Measurements from ENCODE around the gene ADGRB3.

Gene ADGRB3

DNA sequence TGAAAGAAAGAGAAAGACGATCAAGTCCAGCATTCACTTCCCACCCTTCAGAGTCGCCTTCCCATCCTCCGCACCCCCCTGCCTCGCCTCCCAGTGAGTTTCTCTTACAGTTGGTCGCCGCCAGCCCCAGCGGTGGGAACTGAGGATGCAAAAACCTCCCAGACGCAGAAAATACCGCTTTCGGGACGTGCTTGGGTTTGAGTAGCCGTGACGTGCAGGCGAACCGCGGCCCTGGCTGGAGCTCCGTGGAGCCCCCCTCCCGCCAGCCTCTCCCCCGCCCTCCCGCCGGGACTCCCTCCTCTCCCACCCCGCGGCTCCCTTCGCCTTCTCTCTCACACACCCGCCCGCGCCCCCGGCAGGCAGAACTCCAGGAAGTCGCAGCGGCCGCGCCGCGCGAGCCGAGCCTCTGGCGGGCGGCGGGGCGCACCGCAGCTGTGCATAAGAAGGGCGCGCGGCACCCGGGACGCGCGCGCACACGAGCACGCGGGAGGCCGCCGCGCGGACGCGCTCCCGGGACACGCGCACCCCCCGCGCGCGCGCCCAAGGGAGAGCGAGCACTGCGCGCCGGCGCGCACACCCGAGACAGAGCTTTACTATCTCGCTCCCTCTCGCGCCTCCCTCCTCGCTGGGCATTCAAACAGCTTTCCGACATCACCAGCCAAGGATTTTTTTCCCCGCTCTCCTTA, at the start of gene ADGRB3:
ADGRB3 (plus strand) TSS at position 557 of the 686 bp plus-strand sequence. CDS start 3,394 bp downstream, outside the sequence.
- DNase-seq = peak; percentile 67

DNA sequence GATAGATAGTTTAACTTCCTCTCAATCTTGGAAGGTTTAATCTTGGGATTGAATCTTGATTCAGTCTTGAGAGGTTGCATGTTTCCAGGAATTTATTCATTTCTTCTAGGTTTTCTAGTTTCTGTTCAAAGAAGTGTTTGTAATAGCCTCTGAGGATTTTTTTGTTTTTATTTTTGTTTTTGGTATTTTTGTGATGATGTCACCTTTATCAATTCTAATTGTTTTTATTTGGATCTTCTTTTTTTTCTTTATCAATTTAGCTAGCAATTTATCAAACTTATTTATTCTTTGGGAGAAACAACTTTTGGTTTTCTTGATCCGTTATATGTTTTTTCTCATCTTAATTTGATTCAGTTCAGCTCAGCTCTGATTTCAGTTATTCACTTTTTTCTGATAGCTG, 41.5 kb upstream of the ADGRB3 start:
- no peak for DNase-seq

DNA sequence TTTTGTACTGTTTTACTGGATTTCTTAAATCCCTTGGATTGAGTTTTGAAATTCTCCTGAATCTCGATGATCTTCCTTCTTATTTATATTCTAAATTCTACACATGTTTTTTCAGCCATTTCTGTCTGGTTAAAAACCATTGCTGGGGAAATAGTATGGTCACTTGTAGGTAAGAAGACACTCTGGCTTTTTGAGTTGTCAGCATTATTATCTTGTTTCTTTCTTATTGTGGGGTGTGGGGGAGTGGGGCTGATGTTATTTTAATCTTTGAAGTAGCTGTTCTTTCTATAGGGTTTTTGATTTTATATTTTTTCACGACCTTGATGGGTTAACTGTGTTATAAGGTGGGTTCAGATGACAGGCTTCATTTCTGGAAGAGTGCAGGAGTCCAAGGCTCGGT, 37.4 kb upstream of the ADGRB3 start:
- DNase-seq = no peak

DNA sequence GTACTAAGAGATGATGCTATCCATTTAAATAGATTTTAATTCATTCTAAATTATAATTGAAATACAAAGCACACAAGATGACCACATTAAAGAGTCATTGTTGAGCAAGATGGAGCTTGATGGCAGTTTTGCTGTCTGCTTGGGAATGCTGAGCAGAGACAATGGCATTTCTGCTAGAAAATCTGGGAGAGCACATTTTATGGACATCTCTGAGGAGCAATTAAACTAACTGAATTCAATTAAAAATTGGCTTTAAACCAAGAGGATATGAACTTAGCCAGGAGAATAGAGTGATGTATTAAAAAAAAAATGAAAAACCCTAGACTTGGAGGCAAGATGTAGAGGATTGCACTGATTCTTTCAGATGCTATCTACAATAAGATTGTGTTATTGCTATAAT, 19.1 kb upstream of the ADGRB3 start:
- DNase-seq = no peak

DNA sequence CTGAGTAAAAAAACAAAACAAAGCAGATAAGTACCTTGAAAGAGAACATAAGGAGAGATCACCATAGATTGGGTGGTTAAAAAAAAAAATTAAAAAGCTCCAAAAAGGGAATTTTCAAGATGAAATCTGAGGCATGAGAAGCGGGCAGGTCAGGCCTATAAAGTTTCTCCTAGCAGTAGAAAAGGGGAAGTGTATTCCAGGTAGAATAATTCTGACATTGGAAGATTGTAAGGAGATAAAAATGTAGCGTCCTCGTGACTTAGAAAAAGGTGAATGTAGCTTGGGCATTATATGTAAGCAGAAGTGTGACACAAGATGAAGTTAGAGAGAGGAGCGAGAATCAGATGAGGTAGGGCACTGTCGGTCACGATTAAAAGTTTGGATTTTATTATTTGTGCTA, 9.1 kb upstream of the ADGRB3 start:
- no peak for DNase-seq

DNA sequence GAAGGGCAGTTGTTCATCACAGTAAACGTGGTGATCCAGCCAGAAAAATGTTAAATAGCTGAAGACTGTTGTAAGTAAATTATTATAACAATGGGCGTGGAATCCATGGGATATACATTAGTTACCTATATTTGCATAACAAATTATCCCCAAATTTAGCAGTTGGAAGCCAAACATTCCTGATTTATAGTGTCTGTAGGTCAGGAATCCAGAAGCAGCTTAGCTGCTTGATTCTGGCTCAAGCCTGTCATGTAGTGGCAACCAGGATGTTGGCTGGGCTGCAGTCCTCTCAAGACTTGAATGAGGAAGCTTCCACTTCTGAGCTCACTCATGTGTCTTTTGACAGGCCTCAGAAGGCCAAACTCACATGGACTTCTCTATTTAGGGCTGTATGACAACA, 6.9 kb upstream of the ADGRB3 start:
- DNase-seq = no peak

DNA sequence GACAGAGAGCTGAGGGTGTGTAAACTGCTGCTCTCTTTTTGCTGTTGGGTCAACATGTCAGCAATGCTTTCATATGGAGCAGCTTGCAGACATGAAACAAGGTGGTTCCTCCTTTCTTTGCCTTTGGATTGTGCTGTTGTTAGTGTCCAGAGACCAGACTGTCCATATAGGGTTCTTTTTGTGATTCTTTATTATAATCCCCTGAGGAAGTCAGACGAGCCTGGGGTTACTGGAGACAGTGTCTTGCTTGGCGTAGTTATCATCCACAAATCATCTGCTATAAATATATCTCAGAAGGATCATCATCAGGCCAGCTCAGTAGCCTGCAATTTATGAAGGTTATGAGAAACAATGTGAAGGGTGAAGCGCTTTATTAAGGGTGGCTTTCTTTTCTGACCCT, 2.3 kb upstream of the ADGRB3 start:
- no peak for DNase-seq

DNA sequence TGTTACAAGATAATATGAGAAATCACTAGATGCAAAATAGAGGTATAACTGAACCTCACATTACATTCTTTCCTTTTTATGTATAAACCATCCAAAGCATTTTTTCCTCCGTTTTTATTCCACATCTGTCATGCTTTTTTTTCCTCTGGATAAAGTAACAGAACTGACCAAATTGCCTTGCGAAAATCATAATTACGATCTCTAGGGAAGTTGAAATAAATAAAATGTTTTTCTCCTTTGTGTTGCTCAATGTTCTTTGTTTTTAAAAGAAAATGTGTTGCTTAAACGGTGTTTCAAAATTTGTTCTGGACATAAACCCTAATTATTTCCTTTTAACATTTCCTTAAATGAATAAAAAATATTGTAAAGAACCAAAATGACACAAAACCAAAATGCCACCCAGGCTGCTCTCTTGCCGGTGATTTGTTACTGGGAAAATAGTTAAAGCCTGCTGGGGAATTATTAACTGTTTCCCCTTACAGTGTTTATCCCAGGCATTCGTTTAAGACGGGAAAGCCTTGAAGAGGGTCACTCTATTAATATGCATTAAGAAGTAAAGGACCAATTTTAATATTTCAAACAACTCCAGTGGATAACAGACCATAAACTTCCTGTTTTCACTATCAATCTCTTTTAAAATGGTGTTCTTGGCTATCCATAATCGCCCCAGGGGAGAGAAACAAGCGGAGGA, 1.7 kb upstream of the ADGRB3 start:
- no peak for DNase-seq

DNA sequence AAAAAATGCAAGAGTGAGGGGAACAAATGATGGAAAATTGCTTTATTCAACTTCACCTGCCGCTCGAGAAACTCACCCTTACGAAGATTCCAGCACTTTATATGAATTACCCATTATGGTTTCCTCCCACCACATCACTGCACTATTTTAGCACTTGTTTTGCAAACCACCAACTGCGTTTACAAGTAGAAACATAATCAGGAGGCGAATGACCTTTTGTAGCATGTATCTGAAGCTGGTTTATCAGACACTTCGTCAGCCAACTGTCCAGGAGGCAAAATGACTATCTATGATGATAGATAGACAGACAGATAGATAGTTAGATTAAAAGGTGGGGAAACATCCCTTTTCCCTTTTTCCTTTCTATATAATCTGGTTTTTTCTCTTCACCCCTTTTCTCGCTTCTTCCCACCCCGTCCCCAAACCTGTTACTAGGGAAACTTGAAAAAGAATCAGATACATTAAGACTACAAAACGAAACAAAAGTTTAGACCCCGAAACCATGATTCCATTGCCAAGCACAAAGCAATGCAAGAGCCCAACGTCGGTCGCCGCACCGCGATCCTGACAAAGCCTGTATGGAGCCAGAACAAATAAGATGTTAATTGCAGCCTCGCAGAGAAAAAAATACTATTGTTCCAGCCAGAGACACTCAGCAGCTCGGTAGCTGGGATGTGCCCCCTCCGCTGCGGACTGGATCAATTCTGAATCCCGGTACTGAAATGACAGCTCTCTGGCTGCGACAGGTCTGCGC, 933 bp upstream of the ADGRB3 start:
- DNase-seq = no peak

DNA sequence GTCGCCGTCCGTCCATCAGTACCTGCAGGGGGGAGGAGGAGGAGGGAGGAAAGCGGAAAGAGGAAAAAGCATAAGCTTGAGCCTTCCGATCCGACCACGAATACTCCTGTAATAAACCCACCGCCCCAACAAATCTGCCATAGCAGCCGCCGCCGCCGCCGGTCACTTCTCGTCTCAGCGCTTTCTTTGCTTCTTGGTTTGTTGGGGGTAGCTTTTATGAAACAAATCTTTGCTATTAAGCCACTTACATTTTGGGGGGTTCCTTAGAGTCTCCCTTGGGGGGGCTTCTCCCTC, 277 bp downstream of the ADGRB3 start:
- no peak for DNase-seq

DNA sequence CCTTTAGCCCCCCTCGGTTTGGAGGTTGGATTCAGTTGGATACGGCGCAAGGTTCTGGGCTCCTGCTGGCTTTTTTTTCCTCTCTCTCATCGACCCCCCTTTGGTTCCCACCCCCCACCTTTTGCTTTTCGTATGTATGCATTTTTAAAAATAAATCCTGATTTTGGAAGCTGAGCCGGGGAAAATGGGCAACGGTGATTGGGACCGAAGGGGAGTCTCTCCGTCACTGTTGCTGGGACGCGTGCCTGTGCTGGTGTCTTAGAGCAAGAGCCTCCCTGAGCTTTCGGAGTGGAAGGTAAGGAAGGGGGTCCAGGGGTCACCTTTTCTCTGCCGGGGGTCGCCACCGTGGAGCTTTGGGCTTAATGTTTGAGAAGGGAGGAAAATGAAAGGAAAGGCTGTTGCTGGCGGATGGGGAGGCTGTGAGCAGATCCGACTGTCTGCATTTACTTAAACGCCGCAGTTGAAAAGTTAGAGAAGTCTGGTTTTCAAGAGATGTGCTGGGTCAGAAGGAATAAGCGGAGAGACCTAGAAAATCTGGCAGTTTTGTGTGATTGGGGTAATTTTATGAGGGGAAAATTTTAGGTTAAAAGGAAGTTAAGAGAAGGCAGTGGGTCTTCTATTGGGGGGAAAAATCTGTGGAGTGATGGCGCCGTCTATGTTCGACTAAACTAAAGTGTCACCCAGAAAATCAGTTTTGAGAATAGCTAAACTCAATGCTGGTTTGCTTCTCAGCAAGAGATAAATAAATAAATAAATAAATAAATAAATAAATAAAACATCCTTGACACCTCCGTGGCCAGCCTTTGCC, 828 bp downstream of the ADGRB3 start:
- no peak for DNase-seq

DNA sequence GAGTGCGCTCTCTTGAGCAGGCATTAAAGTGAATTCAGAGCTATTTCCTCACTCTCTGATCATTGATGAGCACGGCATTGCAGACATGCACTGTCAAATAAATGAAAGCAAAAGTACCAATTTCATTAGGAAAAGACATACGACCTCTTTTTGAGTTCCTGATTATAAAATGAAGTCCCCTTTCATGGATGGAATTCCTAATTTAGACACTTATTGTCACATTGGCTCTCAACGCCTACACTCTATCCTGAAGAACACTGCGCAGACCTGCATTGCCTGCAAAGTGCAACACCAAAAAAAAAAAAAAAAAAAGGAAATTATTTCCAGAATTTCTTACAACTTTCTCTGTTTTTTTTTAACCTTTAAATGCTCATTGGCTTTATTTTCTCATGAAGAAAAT, 1.6 kb downstream of the ADGRB3 start:
- DNase-seq = no peak

DNA sequence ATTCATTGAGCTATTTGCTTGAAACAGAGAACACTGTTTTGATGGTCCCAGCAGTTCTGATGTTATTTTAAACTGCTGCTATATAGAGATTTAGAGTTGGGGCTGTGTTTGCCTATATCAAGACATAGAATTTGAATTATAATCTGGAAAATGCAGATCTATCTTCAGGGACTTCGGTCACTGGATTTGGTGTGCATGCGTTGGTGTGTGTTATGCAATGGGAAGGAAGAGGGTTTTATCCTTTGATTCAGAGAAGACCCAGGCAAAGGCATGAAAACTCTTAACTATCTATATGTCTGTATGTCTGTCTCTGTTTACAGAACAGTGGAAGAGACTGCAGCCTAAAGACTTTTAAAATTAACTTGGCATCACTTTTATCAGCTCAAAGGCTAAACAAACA, 2.0 kb downstream of the ADGRB3 start:
- no peak for DNase-seq

DNA sequence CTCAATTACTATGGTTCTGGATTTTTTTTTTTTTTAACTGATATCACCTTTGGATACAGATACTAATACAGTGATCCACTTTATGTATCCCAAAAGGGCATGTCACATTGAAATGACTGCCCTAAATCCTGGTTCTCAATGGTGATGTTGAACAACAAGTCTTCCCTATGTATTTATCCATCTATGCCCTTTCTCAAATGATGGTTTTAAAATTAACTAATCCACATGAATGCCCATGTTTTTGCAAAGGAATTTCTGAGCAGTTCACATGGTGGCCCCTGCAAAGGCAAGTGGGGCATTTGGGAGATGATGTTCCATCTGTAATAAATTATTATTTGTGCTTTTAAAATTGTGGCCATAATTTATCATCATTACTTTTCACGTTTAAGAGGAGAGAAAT, 2.7 kb downstream of the ADGRB3 start:
- no peak for DNase-seq

DNA sequence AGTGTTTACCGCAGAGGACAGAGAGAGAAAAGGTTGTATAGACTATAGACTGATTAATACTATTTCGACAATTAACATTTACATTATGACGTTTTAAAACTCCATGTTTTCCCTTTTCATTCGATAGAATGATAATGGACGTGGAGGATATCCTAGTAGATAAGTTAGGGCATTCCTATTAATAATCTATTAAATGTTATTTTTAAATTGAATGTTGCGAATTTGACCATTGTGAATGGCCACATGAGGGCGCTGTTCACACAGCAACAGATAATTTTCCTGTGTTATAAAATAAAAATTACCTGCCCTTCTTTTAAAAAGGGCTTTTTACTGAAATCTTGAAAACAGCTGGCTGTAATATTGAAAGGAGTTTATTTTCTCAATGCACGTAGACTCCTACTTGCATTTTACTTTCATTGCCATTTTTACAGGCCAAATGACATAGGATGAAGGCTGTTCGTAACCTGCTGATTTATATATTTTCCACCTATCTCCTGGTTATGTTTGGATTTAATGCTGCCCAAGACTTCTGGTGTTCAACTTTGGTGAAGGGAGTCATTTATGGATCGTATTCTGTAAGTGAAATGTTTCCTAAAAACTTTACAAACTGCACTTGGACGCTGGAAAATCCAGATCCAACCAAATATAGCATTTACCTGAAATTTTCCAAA, 3.3 kb downstream of the ADGRB3 start:
- no peak for DNase-seq

DNA sequence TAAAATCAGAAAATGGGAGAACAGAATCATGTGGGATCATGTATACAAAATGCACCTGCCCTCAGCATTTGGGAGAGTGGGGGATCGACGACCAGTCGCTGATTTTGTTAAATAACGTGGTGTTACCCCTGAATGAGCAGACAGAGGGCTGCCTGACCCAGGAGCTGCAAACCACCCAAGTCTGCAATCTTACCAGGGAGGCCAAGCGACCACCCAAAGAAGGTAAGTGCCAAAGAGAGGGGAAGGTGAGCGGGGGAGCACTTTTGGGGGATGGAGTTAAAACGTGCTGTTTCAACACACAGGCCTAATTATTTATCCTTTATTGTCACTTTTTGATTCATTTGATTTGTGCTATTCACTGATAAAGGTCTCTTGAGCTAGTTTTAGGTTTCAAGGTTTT, 4.1 kb downstream of the ADGRB3 start:
- DNase-seq = no peak

DNA sequence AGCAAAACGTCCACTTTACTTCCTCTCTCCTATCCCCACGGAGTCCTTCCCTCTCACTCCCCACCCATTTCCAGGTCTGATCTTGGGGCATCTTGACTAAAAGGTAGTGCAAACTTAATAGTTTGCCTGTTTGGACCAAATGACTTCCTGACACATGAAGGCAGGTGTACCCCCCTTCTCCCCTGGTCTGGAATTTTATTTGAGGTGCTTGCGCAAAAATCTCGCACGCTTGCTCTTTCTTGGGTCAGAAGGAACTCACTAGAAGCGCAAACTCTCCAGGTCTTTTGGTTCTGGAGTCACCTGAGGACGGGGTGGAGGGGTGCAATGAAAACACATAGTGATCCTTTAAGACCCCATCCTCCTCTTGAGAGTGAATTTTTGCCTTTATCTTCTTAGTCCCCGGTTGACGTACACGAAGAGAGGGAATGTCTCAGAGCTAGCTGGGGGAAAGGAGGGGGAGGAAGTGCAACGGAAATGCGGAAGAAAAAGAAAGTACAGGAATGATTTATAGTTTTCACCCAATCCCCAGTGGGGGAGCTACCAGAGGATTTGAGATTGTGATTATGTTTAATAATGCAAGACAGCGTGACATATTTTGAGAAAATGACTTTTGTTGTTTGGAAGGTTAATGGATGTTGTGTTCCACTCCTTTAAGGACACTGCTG, 4.9 kb downstream of the ADGRB3 start:
- no peak for DNase-seq

DNA sequence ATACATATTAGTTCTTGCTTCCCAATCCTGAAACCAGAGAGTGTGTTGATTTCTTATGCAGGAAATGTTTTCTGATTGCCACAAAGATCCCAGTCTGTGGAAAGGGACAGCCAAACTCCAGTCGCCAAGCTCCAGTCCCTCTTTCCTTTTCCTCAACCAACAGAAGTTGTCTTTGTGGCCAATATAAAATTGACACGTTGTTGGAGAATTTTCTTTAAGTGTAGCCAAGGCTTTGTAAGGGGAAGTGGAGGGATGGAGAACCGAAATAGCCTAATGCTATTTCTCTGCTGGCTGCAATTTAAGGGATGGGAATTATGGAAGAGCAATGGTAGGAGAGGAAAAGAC, 5.4 kb downstream of the ADGRB3 start:
- DNase-seq = no peak

DNA sequence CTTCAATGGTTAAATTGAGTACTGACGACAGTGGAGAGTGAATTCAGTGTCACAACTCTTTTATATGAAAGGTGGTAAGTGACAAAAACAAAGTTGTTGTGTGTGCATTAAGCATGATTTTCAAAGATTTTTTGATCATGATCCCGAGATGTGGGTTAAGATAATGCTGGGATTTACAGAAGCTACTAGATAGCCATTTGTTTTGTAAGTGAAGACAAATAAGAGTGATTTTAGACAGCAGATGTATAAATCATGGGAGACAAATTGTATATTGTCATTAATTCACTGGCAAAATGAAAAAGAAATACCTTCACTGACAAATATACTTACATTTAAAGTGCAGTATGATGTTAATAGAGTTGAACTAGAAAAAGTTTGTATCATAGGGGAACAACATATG, 6.1 kb downstream of the ADGRB3 start:
- no peak for DNase-seq

DNA sequence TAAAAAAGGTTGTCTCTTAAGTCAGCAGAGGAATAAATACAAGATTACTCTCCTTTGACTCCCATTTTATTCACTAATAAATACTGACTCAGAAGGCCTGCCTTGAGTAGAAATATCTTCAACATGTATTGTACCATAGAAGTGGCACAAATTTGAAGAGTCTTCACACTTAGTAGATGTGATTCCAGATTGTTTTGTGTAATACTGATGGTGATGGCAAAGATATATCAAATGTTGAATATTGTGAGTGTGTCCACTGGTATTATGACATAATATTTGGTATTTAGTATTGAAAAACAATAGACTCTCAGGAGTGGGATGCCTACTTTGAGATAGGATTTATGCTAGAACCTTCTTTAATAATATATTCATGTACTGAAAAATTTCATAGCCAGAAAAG, 7.0 kb downstream of the ADGRB3 start:
- no peak for DNase-seq

DNA sequence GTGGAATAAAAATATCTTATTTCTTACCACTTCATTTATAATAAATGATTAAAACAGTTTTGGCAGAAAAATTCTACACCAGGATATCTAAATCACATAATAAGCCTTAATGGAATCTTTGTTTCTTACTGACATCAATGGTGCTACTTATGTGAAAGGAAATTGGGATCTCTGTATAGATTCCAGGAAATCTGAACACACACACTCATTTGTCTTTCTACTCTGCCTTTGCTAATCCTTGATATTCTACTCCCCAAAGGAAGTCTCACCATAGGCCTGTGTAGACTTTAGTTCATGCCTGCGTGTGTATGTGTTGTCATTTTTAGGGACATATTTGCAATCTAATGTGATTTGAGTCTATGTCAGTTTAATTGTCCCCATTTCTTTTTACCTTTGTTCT, 7.9 kb downstream of the ADGRB3 start:
- DNase-seq = no peak

DNA sequence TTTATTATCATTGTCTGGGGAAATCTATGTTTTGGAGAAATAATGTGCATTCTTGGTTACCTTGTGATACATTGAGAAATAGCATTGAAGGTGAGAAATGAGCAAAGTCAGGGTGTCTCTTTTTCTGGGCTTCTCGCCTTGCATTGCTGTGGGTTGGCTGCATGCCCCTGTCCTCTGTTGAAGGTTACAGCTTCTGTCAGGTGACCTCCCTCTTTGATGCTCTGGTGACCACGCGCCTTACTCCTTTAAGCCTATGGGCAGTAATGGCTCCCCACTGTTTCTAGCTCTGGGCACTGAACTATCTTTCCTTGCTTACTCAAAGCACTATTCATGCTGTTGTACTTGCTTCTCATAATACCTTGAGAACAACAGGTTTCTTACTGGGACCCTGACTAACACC, 14.6 kb downstream of the ADGRB3 start:
- DNase-seq = no peak

DNA sequence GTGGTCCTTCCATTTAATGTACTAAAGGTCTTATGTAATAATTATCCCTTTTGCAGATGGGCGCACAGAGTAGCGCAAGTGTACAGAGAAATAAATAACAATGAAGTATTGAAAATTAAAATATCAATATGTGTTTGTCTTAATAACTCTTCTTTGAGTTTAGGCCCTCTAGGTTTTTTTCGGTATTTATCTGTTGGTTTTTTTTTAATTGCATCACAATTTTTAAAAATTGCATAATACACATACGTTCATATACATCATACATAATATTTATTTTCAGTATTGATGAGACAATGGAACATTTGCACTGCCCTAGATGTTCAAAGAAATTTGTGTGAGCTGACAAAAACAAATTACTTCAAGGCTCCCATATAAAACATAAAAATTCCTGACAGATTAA, 15.1 kb downstream of the ADGRB3 start:
- DNase-seq = no peak
